Activated CD4-positive, alpha-beta T cell treated with anti-CD3 and anti-CD28 coated beads, Interleukin-2, amount 10 ng/mL, durations not matched to agents 24 days and 14 days (primary cell): ENCODE results near the gene SH3YL1. TPM values are rescaled to one million over a fixed set of nuclear protein-coding genes. Genes with fewer than 3 reads are reported as not detected.

Experiments used
- DNase-seq: peaks from one replicate; pipeline ENCODE4 v3.0.0; 2022
- H3K27ac Mint-ChIP-seq: one replicate; pipeline ENCODE4 v1.8.0; 2022; ENCODE audit warnings: mild to moderate bottlenecking, mixed read lengths
- H3K27me3 Mint-ChIP-seq: one replicate; pipeline ENCODE4 v1.8.0; 2022; ENCODE audit warnings: mixed read lengths
- H3K36me3 Mint-ChIP-seq: one replicate; pipeline ENCODE4 v1.8.0; 2022; ENCODE audit warnings: low read depth, mild to moderate bottlenecking, mixed read lengths
- H3K4me1 Mint-ChIP-seq: one replicate; pipeline ENCODE4 v1.8.0; 2021; ENCODE audit warnings: mixed read lengths
- H3K4me3 Mint-ChIP-seq: one replicate; pipeline ENCODE4 v1.8.0; 2022; ENCODE audit warnings: mild to moderate bottlenecking, moderate library complexity, mixed read lengths
- H3K9me3 Mint-ChIP-seq: one replicate; pipeline ENCODE4 v1.8.0; 2021; ENCODE audit warnings: mixed read lengths
- intact Hi-C: fragments of 100-400 bp; cut with micrococcal nuclease; formaldehyde crosslinking; loops from one replicate; pipeline ENCODE4 v1.15.1; 2023
- total RNA-seq: library from RNA; stranded (reverse); gene quantifications from 2 replicates; pipeline ENCODE4 v1.2.3, GENCODE V29; 2022

Gene SH3YL1
- total RNA-seq, 1 donor from 2014 or later, result 17.4 TPM

GRCh38 chr2:208335-208734 is 55.5 kb downstream of the SH3YL1 start:
- no peak overlapping the region for H3K4me3 Mint-ChIP-seq
- no peak for DNase-seq
- intact Hi-C loops, result no loop called here
- H3K36me3 Mint-ChIP-seq, result no peaks in the 10 kb centered on the region
- H3K4me1 Mint-ChIP-seq, result no peaks in the 10 kb centered on the region
- H3K27me3 Mint-ChIP-seq, result peaks cover 5% of the 10 kb centered on the region
- peaks cover 8% of the 10 kb centered on the region for H3K9me3 Mint-ChIP-seq
- H3K27ac Mint-ChIP-seq, result no peak overlapping the region

- H3K4me1 Mint-ChIP-seq, result no peaks in the 10 kb centered on the region
- H3K36me3 Mint-ChIP-seq, result no peaks in the 10 kb centered on the region
- H3K27ac Mint-ChIP-seq, result no peak overlapping the region
- no peaks in the 10 kb centered on the region for H3K27me3 Mint-ChIP-seq
- intact Hi-C loops, result no loop called here
- no peak for DNase-seq
- H3K9me3 Mint-ChIP-seq, result peaks cover 8% of the 10 kb centered on the region
- H3K4me3 Mint-ChIP-seq, result no peak overlapping the region
Observed at GRCh38 chr2:203984-204383, 59.8 kb downstream of the SH3YL1 start.

DNA sequence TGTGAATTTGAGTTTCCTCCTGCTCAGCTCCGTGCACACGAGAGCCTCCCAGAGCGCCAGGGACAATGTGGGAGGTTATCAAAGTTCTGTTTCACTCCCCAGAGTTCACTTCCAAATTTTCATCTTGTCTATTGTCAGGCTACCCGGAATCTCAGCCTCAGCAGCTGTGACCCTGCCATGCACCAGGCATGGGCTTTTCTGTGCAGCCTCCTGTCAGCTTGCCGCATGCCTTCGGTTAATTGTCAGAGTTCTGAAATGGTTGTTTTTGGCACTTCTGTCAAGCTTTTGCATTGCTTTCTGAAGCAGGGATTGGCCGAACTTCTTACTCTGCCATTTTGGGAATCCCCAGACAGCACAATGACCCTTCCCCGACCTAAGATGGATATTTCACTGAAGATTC is 60.4 kb downstream of the SH3YL1 start:
- Mint-ChIP-seq H3K4me3 (no peak overlapping the region), H3K27ac (no peak overlapping the region), H3K36me3 (no peaks in the 10 kb centered on the region), H3K9me3 (peaks cover 8% of the 10 kb centered on the region), H3K4me1 (no peaks in the 10 kb centered on the region), H3K27me3 (no peaks in the 10 kb centered on the region)
- intact Hi-C loops, result no loop called here
- no peak for DNase-seq

GRCh38 chr2:202945-203344 is 60.9 kb downstream of the SH3YL1 start:
- H3K27me3 Mint-ChIP-seq, result no peaks in the 10 kb centered on the region
- DNase-seq, result no peak
- peaks cover 8% of the 10 kb centered on the region for H3K9me3 Mint-ChIP-seq
- H3K4me1 Mint-ChIP-seq, result no peaks in the 10 kb centered on the region
- intact Hi-C loops, result no loop called here
- no peak overlapping the region for H3K27ac Mint-ChIP-seq
- H3K4me3 Mint-ChIP-seq, result no peak overlapping the region
- H3K36me3 Mint-ChIP-seq, result no peaks in the 10 kb centered on the region

DNA sequence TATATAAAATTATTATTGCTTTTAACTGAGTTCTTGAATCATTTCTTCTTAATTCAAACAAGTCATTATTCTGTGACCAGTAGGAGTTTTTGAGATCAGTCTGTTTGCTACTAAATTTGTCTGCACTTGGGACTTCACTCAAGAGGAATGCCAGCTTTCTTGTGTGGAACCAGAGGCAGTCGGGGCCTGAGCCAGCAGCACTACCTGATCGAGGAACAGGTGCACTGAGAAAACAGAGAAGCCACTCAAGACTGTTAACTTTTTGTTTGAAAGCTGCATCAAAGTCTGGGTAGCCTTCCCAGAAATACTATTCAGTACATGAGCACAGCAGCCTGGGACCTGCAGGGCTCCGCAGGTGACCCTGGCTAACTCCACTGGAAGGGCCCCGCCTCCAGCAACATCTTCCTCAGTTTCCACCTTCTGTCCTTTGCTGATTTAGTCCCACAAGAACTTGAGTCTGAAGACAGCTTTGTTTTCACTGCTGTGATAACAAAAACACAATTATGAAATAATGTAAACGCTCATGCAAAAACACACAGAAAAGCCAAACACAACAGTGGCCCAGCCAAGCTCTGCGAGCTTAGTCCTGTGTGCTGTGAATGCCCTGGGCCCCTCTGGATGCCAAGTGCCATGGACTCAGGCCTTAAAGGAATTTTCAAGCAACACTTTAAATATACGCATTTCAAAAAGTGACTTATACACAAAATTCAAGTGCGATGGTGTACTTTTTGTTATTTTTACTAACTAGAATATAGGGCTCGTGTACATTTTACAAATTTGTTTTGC is 62.0 kb downstream of the SH3YL1 start:
- Mint-ChIP-seq H3K9me3 (peaks cover 8% of the 10 kb centered on the region), H3K4me3 (no peak overlapping the region), H3K36me3 (no peaks in the 10 kb centered on the region), H3K4me1 (no peaks in the 10 kb centered on the region), H3K27ac (no peak overlapping the region), H3K27me3 (no peaks in the 10 kb centered on the region)
- DNase-seq, result no peak
- intact Hi-C loops, result no loop called here

- peaks cover 3% of the 10 kb centered on the region for H3K9me3 Mint-ChIP-seq
- H3K4me1 Mint-ChIP-seq, result no peaks in the 10 kb centered on the region
- DNase-seq, result no peak
- H3K4me3 Mint-ChIP-seq, result no peak overlapping the region
- intact Hi-C loops, result no loop called here
- no peaks in the 10 kb centered on the region for H3K36me3 Mint-ChIP-seq
- H3K27me3 Mint-ChIP-seq, result no peaks in the 10 kb centered on the region
- no peak overlapping the region for H3K27ac Mint-ChIP-seq
Observed at GRCh38 chr2:199041-199966, 64.5 kb downstream of the SH3YL1 start.

- no peak for DNase-seq
- Mint-ChIP-seq H3K36me3 (no peaks in the 10 kb centered on the region), H3K4me3 (no peak overlapping the region), H3K4me1 (no peaks in the 10 kb centered on the region), H3K27me3 (no peaks in the 10 kb centered on the region), H3K27ac (no peak overlapping the region), H3K9me3 (no peaks in the 10 kb centered on the region)
- intact Hi-C loops, result no loop called here
Observed at GRCh38 chr2:196406-196805, 67.4 kb downstream of the SH3YL1 start.

- Mint-ChIP-seq H3K36me3 (no peaks in the 10 kb centered on the region), H3K27ac (no peak overlapping the region), H3K4me1 (no peaks in the 10 kb centered on the region), H3K4me3 (no peak overlapping the region), H3K27me3 (no peaks in the 10 kb centered on the region), H3K9me3 (no peaks in the 10 kb centered on the region)
- intact Hi-C loops, result no loop called here
- no peak for DNase-seq
Observed at GRCh38 chr2:195932-196331, 67.9 kb downstream of the SH3YL1 start.

DNA sequence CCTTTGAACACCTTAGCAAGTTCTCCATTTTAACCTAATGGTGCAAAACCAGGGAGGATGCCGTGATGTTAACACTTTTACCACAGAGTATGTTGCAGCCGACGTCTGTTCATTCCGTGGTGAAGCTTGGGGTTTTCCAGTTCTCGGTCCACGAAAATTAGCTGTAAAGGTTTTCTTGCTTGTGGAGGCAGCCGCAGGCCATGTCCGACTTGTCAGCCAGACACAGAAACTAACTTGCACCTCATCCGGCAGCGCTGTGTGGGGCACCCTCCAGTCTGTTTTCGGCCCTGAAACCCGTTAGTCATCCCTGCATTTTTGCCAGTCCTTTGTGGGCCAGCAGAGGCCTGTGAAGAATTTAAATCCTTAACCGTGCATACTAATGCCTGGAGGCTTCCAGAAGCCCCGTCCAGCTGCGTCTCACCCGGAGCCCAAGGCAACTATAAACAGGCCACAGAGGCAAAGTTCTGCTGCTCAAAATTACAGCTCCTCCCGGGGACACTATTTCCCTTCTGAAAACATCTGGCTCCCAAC is 70.6 kb downstream of the SH3YL1 start:
- no peaks in the 10 kb centered on the region for H3K9me3 Mint-ChIP-seq
- no peaks in the 10 kb centered on the region for H3K36me3 Mint-ChIP-seq
- DNase-seq, result no peak
- no peaks in the 10 kb centered on the region for H3K4me1 Mint-ChIP-seq
- no peaks in the 10 kb centered on the region for H3K27me3 Mint-ChIP-seq
- no peak overlapping the region for H3K27ac Mint-ChIP-seq
- intact Hi-C loops, result no loop called here
- no peak overlapping the region for H3K4me3 Mint-ChIP-seq

DNA sequence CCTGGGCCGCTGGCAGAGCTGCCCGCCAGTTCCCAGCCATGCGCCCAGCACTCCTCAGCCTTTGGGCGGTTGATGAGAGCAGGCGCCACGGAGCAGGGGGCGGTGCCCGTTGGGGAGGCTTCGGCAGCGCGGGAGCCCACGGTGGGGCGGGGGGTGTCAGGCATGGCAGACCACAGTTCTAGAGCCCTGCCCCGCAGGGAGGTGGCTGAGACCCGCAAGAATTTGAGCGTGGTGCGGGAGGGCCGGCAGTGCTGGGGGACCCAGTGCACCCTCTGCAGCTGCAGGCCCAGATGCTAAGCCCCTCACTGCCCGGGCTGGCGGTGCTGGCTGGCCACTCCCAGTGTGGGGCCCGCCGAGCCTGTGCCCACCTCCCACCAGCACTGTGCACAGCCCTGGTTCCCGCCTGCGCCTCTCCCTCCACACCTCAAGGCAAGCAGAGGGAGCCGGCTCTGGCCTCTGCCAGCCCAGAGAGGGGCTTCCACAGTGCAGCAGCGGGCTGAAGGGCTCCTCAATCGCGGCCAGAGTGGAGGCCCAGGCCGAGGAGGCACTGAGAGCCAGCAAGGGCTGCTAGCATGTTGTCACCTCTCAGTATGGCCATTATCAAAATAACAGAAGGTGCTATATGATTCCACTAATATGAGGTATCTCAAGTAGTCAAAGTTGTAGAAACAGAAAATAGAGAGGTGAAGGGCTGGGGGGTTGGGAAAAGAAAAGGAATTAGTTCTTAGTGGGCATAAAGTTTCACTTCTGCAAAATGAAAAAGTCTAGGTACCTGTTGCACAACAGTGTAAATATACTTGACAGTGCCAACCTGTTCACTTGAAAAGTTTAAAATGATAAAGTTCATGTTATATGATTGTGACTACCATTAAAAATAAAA is 72.3 kb downstream of the SH3YL1 start:
- no peaks in the 10 kb centered on the region for H3K4me1 Mint-ChIP-seq
- H3K36me3 Mint-ChIP-seq, result no peaks in the 10 kb centered on the region
- DNase-seq, result peak; percentile 32
- no peak overlapping the region for H3K27ac Mint-ChIP-seq
- peaks cover 5% of the 10 kb centered on the region for H3K9me3 Mint-ChIP-seq
- H3K27me3 Mint-ChIP-seq, result no peaks in the 10 kb centered on the region
- H3K4me3 Mint-ChIP-seq, result no peak overlapping the region
- intact Hi-C loops, result no loop called here

GRCh38 chr2:187825-188224 is 76.0 kb downstream of the SH3YL1 start:
- Mint-ChIP-seq H3K27ac (no peak overlapping the region), H3K4me3 (no peak overlapping the region), H3K4me1 (no peaks in the 10 kb centered on the region), H3K9me3 (peaks cover 24% of the 10 kb centered on the region), H3K27me3 (no peaks in the 10 kb centered on the region), H3K36me3 (no peaks in the 10 kb centered on the region)
- DNase-seq, result peak; percentile 8
- intact Hi-C loops, result no loop called here

DNA sequence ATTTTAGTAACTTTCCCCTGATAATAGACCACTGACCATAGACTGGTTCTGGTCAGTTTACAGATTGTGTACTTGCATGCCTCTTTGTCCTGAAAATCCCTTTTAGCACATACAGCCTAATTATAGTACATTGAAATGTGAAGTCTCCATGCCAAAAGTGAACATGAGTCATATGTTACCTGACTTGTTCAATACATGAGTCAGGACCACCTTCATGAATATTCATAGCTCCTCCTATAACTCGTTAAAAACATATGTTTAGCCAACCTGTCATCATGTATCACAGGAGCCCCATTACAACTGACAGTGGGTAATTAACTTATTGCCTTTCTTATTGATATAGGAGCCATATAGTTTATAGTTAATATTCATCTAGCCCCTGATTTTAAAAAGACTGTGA is 78.6 kb downstream of the SH3YL1 start:
- intact Hi-C loops, result no loop called here
- Mint-ChIP-seq H3K27me3 (no peaks in the 10 kb centered on the region), H3K9me3 (peaks cover 26% of the 10 kb centered on the region), H3K36me3 (no peaks in the 10 kb centered on the region), H3K4me1 (no peaks in the 10 kb centered on the region), H3K27ac (no peak overlapping the region), H3K4me3 (no peak overlapping the region)
- DNase-seq, result peak; percentile 3

GRCh38 chr2:184695-185094 is 79.1 kb downstream of the SH3YL1 start:
- DNase-seq, result peak; percentile 17
- Mint-ChIP-seq H3K27me3 (peaks cover 2% of the 10 kb centered on the region), H3K27ac (no peak overlapping the region), H3K36me3 (no peaks in the 10 kb centered on the region), H3K4me3 (no peak overlapping the region), H3K9me3 (peaks cover 26% of the 10 kb centered on the region), H3K4me1 (no peaks in the 10 kb centered on the region)
- intact Hi-C loops, result no loop called here
